Activated CD4-positive, CD25-positive, alpha-beta regulatory T cell treated with anti-CD3 and anti-CD28 coated beads, Interleukin-2, amount 50 U/mL, for 16 hours (primary cell): Measurements from ENCODE around the gene IGF1R.

Experiments
- DNase-seq: peaks from one replicate; pipeline ENCODE4 v3.0.0-alpha.2; 2020; ENCODE audit warnings: low read depth, low spot score

Gene IGF1R

DNA sequence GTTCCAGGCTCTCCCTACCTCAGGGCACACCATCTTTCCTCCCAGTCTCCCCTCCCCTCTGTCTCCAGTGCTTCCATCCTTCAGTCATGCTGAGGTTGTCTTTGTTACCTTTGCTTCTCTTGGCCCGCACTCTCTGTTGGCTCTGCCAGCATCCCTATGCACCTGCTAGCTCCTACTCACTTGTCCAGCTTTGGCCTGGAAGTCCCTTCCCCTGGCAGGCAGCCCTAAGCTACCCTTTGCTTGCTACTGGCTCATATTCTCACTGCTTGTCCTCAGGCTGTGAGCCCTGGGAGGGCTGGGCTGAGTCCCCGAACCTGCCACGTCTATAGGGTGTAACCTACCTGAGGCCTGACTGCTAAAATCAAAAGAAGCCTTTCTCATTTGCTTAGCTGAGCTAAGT lies 236.6 kb downstream of the IGF1R start:
- no peak for DNase-seq

DNA sequence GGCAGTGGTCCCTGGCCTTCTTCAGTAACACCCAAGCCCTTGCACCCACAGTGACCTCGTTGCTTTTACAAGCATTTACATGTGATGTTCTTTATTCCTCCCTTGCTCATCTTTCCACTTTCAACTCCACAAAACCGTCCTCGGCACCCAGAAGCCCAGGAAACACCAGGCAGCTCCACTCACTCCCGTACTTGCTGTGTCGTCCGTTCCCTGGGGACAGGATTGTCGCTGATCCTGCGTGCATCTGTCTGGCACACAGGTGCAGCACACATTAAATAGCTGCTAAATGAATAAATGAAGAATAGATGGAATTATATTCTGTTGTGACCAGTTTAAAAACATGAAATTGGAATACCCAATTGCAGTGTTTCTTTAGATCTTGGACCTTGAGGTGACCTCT lies 239.6 kb downstream of the IGF1R start:
- DNase-seq = no peak

DNA sequence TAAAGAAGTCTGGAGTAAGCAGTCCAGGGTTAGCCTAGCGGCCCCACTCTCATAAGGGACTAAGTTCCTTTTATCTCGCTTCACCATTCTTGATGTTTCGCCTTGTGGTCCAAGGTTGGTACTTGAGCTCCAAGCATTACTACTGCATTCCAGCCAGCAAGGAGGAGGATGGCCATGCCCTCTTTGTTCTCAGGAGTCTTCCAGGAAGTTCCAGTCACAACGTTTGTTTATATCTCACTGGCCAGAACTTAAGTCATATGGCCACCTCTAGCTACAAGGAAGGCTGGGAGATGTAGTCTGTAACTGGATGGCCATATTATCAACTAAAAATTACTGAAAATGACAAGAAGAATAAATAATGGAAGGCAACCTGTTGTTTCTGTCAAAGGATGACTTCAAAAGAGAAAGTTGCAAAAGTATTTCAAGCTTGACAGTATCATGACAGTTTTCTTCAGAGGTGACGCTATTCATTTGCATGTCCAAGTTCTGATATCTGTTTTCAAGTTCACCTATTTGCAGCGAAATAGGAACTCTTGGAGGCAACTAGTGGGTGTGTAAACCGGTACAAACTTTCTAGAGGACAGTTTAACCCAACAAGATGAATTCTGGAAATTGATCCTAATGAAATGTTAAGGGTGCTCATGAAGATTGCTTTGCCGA lies 240.6 kb downstream of the IGF1R start:
- no peak for DNase-seq

DNA sequence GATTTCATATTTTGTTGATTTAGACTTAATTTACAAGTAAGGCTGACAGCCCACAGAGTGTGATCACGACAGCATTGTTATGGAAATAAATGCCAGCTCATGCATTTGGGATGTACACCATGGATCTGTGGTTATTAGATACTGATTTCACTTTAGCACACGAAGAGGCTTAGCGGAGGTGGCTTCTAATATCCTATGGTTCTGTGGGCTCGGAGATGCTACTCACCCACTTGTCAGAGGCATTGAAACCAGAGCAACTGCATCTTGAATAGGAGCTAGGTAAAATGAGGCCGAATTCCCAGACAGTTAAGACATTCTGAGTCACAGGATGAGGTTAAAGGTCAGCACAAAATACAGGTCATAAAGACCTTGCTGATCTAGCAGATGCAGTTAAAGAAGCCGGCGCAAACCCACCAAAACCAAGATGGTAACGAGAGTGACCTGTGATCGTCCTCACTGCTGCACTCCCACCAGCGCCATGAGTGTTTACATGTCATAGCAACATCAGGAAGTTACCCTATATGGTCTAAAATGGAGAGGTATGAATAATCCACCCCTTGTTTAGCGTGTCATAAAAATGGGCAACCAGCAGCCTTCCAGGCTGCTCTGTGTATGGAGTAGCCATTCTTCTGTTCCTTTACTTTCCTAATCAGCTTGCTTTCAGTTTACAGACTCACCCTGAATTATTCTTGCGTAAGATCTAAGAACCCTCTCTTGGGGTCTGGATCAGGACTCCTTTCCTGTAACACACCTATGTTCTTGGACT lies 241.8 kb downstream of the IGF1R start:
- no peak for DNase-seq

DNA sequence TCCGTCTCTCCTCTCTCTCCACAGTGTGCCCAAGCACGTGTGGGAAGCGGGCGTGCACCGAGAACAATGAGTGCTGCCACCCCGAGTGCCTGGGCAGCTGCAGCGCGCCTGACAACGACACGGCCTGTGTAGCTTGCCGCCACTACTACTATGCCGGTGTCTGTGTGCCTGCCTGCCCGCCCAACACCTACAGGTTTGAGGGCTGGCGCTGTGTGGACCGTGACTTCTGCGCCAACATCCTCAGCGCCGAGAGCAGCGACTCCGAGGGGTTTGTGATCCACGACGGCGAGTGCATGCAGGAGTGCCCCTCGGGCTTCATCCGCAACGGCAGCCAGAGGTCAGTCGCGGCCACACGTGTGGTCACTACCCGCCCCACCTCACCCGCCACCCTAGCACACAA lies 243.0 kb downstream of the IGF1R start:
- no peak for DNase-seq

DNA sequence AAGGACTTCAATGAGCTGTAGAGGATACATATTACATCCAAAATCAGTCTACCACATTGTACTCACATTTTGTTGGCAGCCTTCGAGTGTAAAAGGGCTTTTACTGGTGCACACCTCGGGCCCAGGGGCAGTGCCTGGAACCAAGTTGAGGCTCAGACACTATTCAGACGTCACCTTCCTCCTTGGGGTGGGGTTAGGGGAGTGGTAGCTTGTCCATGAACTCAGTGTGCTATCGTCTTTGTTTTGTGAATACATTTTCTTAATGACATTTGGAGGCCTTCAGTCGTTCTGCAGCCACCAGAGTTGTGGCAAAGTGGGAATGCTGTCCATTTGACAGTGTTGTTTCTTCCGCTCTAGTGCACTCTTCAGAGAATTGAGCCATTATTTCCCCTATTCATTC lies 245.1 kb downstream of the IGF1R start:
- no peak for DNase-seq

DNA sequence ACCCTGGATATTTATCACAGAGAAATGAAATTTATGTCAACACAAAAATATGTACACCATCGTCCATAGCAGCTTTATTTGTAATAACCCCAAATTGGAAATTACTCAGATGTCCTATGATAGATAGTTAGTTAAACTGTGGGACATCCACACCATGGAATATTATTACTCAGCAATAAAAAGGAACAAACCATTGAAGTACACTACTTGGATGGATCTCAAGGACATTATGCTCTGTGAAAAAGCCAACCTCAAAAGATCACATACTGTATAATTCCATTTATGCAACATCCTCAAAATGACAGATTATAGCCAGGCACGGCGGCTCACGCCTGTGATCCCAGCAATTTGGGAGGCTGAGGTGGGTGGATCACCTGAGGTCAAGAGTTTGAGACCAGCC lies 246.0 kb downstream of the IGF1R start:
- DNase-seq = no peak

DNA sequence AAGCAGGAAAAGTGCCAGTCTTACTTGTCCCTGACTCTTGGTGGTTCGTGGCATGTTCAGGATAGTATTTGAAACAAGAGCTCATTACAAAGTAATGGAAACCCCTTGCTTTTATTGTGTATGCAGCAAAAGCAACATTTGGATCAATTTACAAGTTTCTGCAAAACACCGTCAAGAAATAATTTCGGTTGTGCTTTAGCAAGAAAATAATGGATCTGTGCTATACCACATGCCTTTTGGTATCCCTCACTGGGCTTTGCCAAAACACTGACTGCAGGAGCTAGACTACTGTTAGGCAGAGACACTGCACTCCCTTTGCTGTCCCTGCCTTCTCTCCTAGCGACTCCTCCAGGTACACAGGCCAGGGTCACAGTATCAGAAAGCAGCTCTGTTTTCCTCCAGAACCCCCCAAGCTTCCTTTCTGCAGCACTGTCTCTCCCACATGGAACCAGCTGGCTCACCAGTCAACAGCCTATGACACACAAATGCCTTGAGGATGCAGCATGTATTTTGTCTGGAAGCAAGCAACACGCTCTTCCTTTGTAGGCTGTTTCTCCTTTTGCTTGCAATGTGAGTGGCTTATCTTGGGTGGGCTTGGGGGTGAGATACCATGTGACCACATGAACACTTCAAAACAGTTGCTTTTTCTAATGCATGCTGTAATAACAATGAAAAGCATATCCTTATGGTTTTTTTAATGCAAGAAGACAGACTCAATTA lies 247.8 kb downstream of the IGF1R start:
- no peak for DNase-seq

DNA sequence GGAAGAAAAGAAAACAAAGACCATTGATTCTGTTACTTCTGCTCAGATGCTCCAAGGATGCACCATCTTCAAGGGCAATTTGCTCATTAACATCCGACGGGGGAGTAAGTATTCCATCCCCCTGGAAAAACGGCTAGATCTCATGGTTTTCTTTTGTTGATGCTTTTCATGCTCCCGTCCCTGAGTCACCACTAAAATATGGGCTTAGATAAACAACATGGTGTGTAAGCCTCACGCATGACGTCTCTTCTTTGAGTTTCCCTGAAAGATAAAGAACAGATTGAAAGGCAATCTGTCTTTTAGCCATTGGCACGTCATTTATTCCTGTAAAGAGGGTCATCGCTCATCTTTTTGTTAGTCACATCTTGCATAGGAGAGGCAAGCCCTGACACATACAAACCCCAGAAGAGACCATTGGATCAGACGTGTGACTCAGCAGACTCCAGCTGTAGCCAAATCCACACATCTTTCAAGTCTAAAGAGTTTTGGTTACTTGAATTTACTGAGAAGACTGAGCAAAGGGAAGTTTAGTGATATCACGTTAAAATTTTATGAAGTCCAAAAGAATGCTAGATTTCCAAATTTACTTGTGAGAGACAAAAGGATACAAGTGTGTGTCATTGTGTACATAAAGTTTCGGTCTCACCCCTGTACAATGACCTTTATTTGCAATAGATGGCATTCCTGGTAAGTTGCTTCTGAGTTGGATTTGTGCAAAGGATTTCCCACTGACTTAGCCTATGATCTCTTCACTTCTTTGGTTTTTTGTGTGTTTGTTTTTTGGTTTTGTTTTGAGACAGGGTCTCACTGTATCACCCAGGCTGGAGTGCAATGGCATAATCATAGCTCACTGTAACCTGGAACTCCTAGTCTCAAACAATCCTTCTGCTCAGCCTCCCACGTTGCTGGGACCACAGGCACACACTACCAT lies 248.7 kb downstream of the IGF1R start:
- DNase-seq = no peak

DNA sequence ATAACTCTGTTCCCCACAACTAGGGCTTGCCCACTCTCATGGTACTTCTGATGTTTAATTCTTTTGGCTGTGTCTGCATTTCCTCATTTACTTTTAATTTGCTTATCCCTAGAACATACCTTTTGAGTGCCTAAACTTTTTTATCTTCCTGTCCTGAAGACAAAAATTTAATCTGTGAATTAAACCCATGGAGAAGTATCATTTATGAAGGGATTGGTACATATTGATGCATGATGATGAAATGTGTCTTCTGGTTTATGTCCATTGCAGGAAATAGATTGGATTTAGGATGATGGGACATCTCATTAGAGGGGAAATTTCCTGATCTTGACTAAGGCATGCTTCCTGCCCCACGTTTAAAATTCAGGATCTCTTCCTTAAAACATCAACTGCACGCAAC lies 249.8 kb downstream of the IGF1R start:
- DNase-seq = no peak

DNA sequence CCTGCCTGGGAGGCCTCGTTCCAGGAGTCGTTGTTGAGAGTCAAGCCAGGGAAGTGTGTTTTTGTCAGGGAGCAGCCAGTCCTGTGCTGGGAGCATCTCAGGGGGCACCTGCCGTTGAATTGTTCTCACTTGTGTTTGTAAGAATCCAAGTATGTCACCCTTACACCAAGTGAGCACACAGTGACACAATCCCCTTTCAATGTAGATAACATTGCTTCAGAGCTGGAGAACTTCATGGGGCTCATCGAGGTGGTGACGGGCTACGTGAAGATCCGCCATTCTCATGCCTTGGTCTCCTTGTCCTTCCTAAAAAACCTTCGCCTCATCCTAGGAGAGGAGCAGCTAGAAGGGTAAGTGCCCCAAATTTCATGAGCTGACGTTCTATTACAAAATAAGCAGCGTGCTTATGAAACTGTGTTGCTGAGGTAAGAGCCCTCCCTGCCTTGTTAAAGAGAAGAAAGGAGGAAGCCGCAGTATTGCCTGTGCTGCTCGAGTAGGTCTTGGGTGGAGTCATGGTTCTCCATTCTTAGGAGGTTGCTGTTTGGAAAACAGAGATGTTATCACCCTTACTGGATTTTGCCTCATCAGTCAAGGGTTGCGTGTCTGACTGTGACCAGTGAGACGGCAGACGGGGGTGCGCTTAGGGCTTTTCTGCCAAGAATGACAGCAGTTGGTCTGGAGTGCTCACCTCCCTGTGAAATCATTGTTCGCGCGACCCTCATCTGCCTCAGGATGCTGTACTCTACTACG lies 251.1 kb downstream of the IGF1R start:
- DNase-seq = no peak

DNA sequence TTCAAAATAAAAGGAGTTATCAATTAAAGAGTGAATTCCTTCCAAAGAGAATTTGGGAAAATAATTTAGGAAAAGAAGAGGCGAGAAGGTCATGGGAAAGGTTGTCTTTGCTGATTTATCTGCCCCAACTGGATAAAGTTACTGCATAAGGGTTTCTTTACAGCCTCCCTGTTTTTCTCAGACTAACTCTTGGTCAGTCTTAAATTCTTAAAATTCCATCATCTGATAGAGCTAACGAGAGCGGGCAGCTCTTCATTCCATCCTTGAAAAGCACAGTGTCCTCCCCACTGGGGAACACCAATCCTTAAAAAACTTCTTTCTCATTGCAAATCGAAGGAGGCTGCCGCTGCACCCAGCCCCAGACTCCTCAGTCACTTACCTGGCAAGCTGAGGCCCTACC lies 252.0 kb downstream of the IGF1R start:
- no peak for DNase-seq

DNA sequence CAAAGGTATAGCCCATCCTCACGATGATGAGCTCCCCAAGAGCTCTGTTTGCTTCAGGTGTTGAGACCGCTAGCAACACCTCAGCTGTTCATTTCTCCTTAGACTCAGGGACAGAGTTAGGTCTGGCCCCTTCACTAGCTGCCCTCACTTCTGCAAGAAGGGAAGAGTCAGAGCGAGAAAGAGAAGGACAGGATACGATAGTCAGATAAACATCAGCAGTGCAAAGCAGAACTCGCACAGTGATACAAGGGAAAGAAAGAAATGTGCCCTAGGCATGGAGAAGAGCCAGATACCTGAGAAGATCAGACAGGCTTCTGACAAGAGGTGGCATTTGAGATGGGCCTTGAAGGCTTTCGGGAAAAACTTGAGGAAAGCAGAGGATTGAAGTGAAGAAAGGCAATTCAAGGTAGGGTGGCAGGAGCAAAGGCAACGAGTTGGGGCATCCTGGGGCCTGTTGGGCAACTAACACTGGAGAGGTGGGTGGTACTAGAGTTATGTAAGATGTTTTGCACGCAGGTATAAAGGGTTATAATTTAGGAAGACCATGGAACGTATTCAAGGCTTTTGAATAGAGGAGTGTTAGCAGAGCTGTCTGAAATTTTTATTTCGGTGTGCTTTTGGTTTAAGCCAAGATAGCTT lies 253.2 kb downstream of the IGF1R start:
- DNase-seq = no peak

DNA sequence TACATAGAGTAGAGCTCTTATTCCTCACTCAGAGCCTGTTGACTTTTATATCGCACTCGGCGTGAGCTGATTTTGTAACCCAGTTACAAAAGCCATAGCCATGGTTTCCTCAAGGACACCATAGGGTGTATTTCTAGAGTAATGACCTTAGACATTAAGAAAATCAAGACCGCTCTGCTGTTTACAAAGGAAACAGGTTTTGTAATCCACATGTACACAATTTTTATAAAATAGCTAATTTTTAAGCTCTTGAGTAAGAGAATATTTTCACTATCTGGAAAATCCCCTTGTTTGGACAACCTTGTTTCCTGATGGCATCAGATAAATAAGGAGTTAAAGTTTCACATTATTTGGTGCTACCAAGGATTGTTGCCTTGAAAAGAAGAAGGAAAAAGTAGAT lies 254.6 kb downstream of the IGF1R start:
- DNase-seq = no peak

DNA sequence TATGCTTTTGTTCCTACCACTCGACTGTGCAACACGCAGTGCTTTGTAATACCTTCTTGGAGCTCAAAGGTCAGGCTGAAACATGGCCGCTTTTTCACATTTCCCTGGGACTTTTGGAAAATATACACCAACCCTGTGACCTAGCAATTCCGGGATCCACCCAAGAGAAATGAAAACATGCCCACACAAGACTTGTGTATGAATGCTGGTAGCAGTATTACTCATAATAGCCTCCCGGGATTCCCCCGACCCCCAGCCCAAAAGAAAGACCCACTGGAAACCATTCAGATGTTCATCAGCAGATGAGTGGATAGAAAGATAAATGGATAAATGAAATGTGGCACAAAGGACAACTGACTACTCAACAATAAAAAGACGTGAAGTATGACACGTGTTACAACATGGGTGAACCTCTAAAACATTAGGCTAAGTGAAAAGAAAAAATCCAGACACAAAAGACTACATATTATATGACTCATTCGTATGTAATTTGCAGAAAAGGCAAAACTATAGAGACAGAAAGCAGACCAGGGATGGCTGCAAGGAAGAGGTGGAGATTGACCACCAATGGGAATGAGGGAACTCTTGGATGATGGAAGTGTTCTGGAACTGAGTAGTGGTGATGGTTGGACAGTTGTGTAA lies 255.2 kb downstream of the IGF1R start:
- no peak for DNase-seq

DNA sequence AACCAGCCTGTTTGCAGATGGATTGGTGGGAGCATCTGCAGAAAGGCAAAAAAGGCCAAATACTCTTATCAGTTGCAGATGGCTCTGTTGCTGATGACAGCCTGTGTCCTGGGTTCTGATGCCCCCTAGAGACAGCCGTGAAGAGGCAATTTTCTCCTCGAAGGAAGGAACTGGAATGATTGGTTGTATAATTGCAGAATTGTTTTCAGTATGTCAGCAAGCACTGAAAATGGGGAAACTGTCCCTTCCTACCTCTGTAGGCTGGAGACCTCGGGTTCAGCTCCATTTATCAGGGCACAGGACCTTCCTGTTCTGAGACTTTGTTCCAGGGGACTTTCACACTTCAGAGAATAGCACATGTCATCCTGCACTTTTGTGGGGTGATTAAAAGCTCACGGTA lies 256.2 kb downstream of the IGF1R start:
- no peak for DNase-seq

DNA sequence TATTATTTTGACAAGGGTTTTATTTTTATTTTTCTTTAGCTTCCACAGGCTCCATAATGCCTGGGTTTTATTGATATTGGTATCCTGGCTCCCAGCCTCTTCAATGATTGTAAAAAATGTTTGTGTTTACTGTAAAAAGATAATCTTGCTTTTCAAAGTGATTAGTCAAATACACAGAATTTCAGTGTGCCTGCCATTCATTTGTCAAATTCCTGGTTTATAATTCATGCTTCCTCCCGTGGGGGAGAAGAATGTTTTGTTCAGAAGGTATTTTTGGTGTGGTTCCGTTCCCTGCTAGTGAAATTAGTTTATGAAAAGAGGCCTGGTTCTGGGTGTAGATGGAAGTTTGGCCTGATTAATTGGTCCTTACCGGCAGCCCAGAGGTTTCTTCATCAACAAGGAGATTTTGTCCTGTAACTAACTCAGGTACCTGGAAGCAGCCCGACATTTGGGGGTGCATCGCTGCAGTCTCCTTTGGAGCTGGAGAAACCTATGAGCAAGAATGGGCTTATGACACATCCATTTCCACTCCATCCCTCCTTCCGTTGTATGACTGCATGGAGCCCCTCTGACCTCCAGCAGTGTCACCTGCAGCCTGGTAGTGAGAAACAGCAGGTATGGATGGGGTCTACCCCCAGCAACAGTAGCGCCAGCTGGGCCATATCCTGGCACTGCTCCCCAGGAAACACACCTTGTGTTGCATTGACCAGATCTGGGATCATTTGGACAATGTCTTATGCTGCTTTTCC lies 257.8 kb downstream of the IGF1R start:
- no peak for DNase-seq

DNA sequence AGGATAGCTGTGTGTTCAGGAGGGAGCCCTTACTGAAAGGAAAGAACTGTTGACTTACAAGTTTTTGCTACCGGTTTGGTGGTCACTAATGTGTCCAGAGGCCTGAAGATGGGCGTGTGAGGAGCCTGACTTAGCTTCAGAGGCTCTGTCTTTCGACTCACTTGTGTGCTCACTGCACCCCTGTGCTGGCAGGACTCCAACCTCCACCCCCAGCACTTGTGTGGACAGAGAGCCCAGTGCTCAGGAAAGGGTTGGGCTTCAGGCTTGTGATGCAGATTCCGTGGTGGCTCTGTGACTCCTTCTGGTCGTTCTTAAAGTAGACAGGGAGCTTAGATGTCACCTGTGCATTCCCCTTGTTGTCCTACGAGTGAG lies 258.4 kb downstream of the IGF1R start:
- DNase-seq = no peak

DNA sequence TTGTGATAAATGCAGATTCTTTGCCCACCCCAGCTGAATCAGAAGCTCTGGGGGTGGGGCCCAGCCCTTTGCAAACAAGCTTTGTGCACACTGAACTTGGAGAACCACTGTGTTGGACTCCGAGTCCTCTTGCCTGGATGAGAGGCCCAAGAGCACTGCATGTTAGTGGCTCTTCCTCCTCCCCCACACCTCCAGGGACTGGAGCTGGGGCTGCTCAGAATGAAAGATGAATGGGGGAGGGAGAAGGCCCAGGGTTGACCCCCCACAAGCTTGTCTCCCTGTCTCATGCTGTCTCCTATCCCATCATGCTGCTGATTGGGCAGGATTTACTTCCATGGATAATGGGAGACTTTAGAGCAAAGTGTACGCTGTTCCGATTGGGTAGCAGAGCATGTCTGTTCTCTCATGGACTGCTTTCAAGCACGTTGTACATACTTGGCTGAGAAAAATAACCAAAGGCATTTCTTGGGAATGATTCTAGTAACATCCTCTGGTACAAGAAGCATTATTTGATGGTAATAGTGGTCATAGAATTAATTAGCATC lies 259.7 kb downstream of the IGF1R start:
- no peak for DNase-seq
